GM19324 (cell line): Measurements from ENCODE around the gene TOR3A.
"Not testable (repeated sequence)": the region's sequence is repeated elsewhere in the genome, so short reads cannot be mapped to it uniquely, and the experiment has no call there.

ENCODE experiments used
- ATAC-seq: cut with Tn5 transposase; IDR thresholded peaks from one replicate; pipeline ENCODE4 v1.9.1; 2021; ENCODE audit warnings: mild to moderate bottlenecking, moderate library complexity; ENCODE audit not compliant: unreplicated experiment, low FRiP score

TOR3A gene

GRCh38 chr1:179104611-179105250 is 22.9 kb downstream of the TOR3A start:
- ATAC-seq = no peak

- peak; percentile 48 for ATAC-seq
These were observed 23.5 kb downstream of the TOR3A start for GRCh38 chr1:179105393-179105792.

GRCh38 chr1:179107706-179108629 is 26.1 kb downstream of the TOR3A start:
- no peak for ATAC-seq

- no peak for ATAC-seq
These were observed 26.8 kb downstream of the TOR3A start for GRCh38 chr1:179108644-179109043.

GRCh38 chr1:179115181-179115580 is 33.3 kb downstream of the TOR3A start:
- ATAC-seq = no peak

GRCh38 chr1:179119513-179119912 is 37.6 kb downstream of the TOR3A start:
- no peak for ATAC-seq

GRCh38 chr1:179120736-179121135 is 38.9 kb downstream of the TOR3A start:
- no peak for ATAC-seq

GRCh38 chr1:179121159-179121938 is 39.5 kb downstream of the TOR3A start:
- no peak for ATAC-seq

GRCh38 chr1:179124873-179125272 is 43.0 kb downstream of the TOR3A start:
- no peak for ATAC-seq

GRCh38 chr1:179126338-179127060 is 44.6 kb downstream of the TOR3A start:
- ATAC-seq = no peak

- no peak for ATAC-seq
These were observed 45.5 kb downstream of the TOR3A start for GRCh38 chr1:179127163-179127895.

GRCh38 chr1:179128520-179128919 is 46.6 kb downstream of the TOR3A start:
- ATAC-seq = no peak

GRCh38 chr1:179129702-179130473 is 48.0 kb downstream of the TOR3A start:
- peak; percentile 94 for ATAC-seq

GRCh38 chr1:179135168-179135567 is 53.3 kb downstream of the TOR3A start:
- ATAC-seq = not testable (repeated sequence)

- not testable (repeated sequence) for ATAC-seq
These were observed 53.8 kb downstream of the TOR3A start for GRCh38 chr1:179135707-179136106.

GRCh38 chr1:179137617-179138255 is 55.9 kb downstream of the TOR3A start:
- no peak for ATAC-seq

GRCh38 chr1:179138755-179139154 is 56.9 kb downstream of the TOR3A start:
- not testable (repeated sequence) for ATAC-seq

GRCh38 chr1:179141592-179142251 is 59.9 kb downstream of the TOR3A start:
- ATAC-seq = no peak
